ENCODE results near the gene MAK.
A peak's percentile ranks its signal among the peaks of the same experiment; 100 is the strongest.

Gene MAK

GRCh38 chr6:10849901-10850300 lies 11.6 kb upstream of the MAK start:
- peaks cover 5% of the 10 kb centered on the region for H3K9me3 ChIP-seq (ENCODE audit: control insufficient read depth, low read length)

DNA sequence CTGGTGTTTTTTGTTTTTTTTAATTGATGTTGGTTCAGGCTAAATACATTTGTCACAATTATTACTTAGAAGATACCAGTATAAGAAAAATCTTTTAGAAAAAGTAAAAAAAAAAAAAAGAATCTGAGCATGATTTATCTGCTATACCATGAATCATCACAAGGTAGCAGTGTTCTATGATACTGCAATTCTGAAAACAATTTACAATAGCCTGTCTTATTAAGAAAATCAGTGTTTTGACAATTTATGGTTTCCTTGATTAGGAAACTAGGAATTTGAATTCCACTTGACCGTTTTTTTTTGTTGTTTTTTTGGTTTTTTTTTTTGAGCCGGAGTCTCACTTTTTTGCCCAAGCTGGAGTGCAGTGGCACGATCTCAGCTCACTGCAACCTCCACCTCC lies 9.3 kb upstream of the MAK start:
- Histone ChIP-seq H3K14ac (ENCODE audit: low read length in 2 of 2) (no peak overlapping the region), H4K8ac (ENCODE audit: low read length) (no peak overlapping the region), H3K9me3 (ENCODE audit: control insufficient read depth, low read length) (no peaks in the 10 kb centered on the region), H3K23ac (ENCODE audit: low read length in 2 of 2) (no peak overlapping the region), H3K4me3 (ENCODE audit: insufficient read depth in 1 of 2, low read depth in 1 of 2, low read length in 2 of 2) (no peak overlapping the region), H2BK120ac (ENCODE audit: low read depth, low read length) (no peak overlapping the region), H3K27ac (ENCODE audit: low read length, poor library complexity, severe bottlenecking) (no peak overlapping the region), H3K4ac (ENCODE audit: low read depth in 1 of 2, low read length in 2 of 2) (no peak overlapping the region), H2AFZ (ENCODE audit: low read depth, low read length) (no peak overlapping the region), H3K27me3 (ENCODE audit: control insufficient read depth in 1 of 2, insufficient read depth in 1 of 2, low read length in 2 of 2) (peaks cover 0 to 4% of the 10 kb centered on the region in 2 experiments), H3K18ac (ENCODE audit: low read depth in 1 of 2, low read length in 2 of 2) (no peak overlapping the region), H2AK5ac (ENCODE audit: low read length, severe bottlenecking) (no peak overlapping the region), H3K4me2 (ENCODE audit: low read length, poor library complexity, severe bottlenecking) (no peak overlapping the region), H3K9ac (ENCODE audit: low read length) (no peak overlapping the region), H2BK12ac (ENCODE audit: low read length in 2 of 2) (no peak overlapping the region), H3K79me1 (replicated peaks; ENCODE audit: low read length, poor library complexity, severe bottlenecking) (no peaks in the 10 kb centered on the region), H3K4me1 (ENCODE audit: control insufficient read depth, insufficient read depth, low read depth, low read length) (no peaks in the 10 kb centered on the region), H4K91ac (ENCODE audit: low read length) (no peak overlapping the region), H2BK5ac (ENCODE audit: low read depth, low read length, poor library complexity, severe bottlenecking) (no peak overlapping the region), H2BK15ac (ENCODE audit: low read depth, poor library complexity, severe bottlenecking) (no peak overlapping the region), H3K36me3 (ENCODE audit: control insufficient read depth in 1 of 2, insufficient read depth in 2 of 2, low read depth in 1 of 2, low read length in 2 of 2) (no peaks in the 10 kb centered on the region)
- 93% methylated on average over 3 of the region's 3 CpGs for WGBS
- DNase-seq = no peak

More at GRCh38 chr6:10849901-10850300, 11.6 kb upstream of the MAK start:
- no peaks in the 10 kb centered on the region for H3K4me1 ChIP-seq (ENCODE audit: control insufficient read depth, insufficient read depth, low read depth, low read length)
- H3K36me3 ChIP-seq (ENCODE audit: control insufficient read depth in 1 of 2, insufficient read depth in 2 of 2, low read depth in 1 of 2, low read length in 2 of 2) = no peaks in the 10 kb centered on the region
- DNase-seq = no peak
- H2AFZ ChIP-seq (ENCODE audit: low read depth, low read length) = no peak overlapping the region
- no peak overlapping the region for H3K4me3 ChIP-seq (ENCODE audit: insufficient read depth in 1 of 2, low read depth in 1 of 2, low read length in 2 of 2)
- H3K23ac ChIP-seq (ENCODE audit: low read length in 2 of 2) = no peak overlapping the region
- H2AK5ac ChIP-seq (ENCODE audit: low read length, severe bottlenecking) = no peak overlapping the region
- H3K9ac ChIP-seq (ENCODE audit: low read length) = no peak overlapping the region
- H2BK15ac ChIP-seq (ENCODE audit: low read depth, poor library complexity, severe bottlenecking) = no peak overlapping the region
- no peak overlapping the region for H4K91ac ChIP-seq (ENCODE audit: low read length)
- H3K27me3 ChIP-seq (ENCODE audit: control insufficient read depth in 1 of 2, insufficient read depth in 1 of 2, low read length in 2 of 2) = peaks cover 0 to 4% of the 10 kb centered on the region in 2 experiments
- no peak overlapping the region for H3K18ac ChIP-seq (ENCODE audit: low read depth in 1 of 2, low read length in 2 of 2)
- no peak overlapping the region for H4K8ac ChIP-seq (ENCODE audit: low read length)
- H3K79me1 ChIP-seq (replicated peaks; ENCODE audit: low read length, poor library complexity, severe bottlenecking) = no peaks in the 10 kb centered on the region
- no peak overlapping the region for H3K27ac ChIP-seq (ENCODE audit: low read length, poor library complexity, severe bottlenecking)
- H2BK120ac ChIP-seq (ENCODE audit: low read depth, low read length) = no peak overlapping the region
- no peak overlapping the region for H2BK5ac ChIP-seq (ENCODE audit: low read depth, low read length, poor library complexity, severe bottlenecking)
- H3K4ac ChIP-seq (ENCODE audit: low read depth in 1 of 2, low read length in 2 of 2) = no peak overlapping the region
- 89% methylated on average over 2 of the region's 4 CpGs for WGBS
- no peak overlapping the region for H3K4me2 ChIP-seq (ENCODE audit: low read length, poor library complexity, severe bottlenecking)
- no peak overlapping the region for H3K14ac ChIP-seq (ENCODE audit: low read length in 2 of 2)
- H2BK12ac ChIP-seq (ENCODE audit: low read length in 2 of 2) = no peak overlapping the region

GRCh38 chr6:10843554-10843953 lies 5.2 kb upstream of the MAK start:
- no peaks in the 10 kb centered on the region for H3K4me1 ChIP-seq (ENCODE audit: control insufficient read depth, insufficient read depth, low read depth, low read length)
- no peak overlapping the region for H2BK15ac ChIP-seq (ENCODE audit: low read depth, poor library complexity, severe bottlenecking)
- H4K91ac ChIP-seq (ENCODE audit: low read length) = no peak overlapping the region
- H3K27ac ChIP-seq (ENCODE audit: low read length, poor library complexity, severe bottlenecking) = no peak overlapping the region
- H2BK5ac ChIP-seq (ENCODE audit: low read depth, low read length, poor library complexity, severe bottlenecking) = no peak overlapping the region
- no peaks in the 10 kb centered on the region for H3K36me3 ChIP-seq (ENCODE audit: control insufficient read depth in 1 of 2, insufficient read depth in 2 of 2, low read depth in 1 of 2, low read length in 2 of 2)
- H3K18ac ChIP-seq (ENCODE audit: low read depth in 1 of 2, low read length in 2 of 2) = no peak overlapping the region
- H3K4me2 ChIP-seq (ENCODE audit: low read length, poor library complexity, severe bottlenecking) = no peak overlapping the region
- no peak overlapping the region for H2AFZ ChIP-seq (ENCODE audit: low read depth, low read length)
- H3K4me3 ChIP-seq (ENCODE audit: insufficient read depth in 1 of 2, low read depth in 1 of 2, low read length in 2 of 2) = no peak overlapping the region
- H3K23ac ChIP-seq (ENCODE audit: low read length in 2 of 2) = no peak overlapping the region
- DNase-seq = no peak
- no peak overlapping the region for H4K8ac ChIP-seq (ENCODE audit: low read length)
- no peak overlapping the region for H2BK120ac ChIP-seq (ENCODE audit: low read depth, low read length)
- H3K79me1 ChIP-seq (replicated peaks; ENCODE audit: low read length, poor library complexity, severe bottlenecking) = no peaks in the 10 kb centered on the region
- no peak overlapping the region for H2AK5ac ChIP-seq (ENCODE audit: low read length, severe bottlenecking)
- no peak overlapping the region for H3K4ac ChIP-seq (ENCODE audit: low read depth in 1 of 2, low read length in 2 of 2)
- H3K14ac ChIP-seq (ENCODE audit: low read length in 2 of 2) = no peak overlapping the region
- H3K9ac ChIP-seq (ENCODE audit: low read length) = no peak overlapping the region
- no peak overlapping the region for H2BK12ac ChIP-seq (ENCODE audit: low read length in 2 of 2)
- no peaks in the 10 kb centered on the region for H3K9me3 ChIP-seq (ENCODE audit: control insufficient read depth, low read length)
- H3K27me3 ChIP-seq (ENCODE audit: control insufficient read depth in 1 of 2, insufficient read depth in 1 of 2, low read length in 2 of 2) = peaks cover 9 to 12% of the 10 kb centered on the region in 2 experiments

DNA sequence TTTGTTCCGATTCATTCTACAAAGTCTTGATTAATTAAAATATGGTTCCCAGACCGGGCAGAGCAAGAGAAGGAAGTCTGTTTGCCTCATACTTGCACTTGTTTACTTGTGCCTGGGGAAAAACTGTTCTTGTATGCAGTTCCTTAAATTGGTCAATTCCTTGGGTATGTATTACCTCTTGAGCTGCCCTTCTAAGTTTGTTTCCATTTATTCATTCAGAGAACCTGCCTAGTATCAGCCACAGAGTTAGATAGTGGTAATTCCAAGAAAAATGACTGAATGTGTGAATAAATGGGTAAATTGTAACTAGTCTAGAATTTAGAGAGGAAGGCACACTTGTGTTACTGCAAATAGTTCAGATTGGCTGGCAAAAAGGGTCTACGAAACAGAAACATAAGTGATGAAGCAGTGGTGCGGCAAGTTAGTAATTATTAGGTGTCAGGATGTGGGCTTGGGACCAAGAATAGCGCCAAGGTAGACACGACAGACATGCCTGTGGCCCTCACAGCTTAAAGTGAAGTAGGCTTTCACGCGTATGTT lies 525 bp upstream of the MAK start:
- Histone ChIP-seq H3K9ac (ENCODE audit: low read length) (peak overlapping the region; percentile 90), H3K4me2 (ENCODE audit: low read length, poor library complexity, severe bottlenecking) (peak overlapping the region; percentile 99), H3K14ac (ENCODE audit: low read length in 2 of 2) (no peak overlapping the region), H2BK120ac (ENCODE audit: low read depth, low read length) (no peak overlapping the region), H2BK12ac (ENCODE audit: low read length in 2 of 2) (no peak overlapping the region), H2AFZ (ENCODE audit: low read depth, low read length) (no peak overlapping the region), H3K4me1 (ENCODE audit: control insufficient read depth, insufficient read depth, low read depth, low read length) (peaks cover 7% of the 10 kb centered on the region), H3K36me3 (ENCODE audit: control insufficient read depth in 1 of 2, insufficient read depth in 2 of 2, low read depth in 1 of 2, low read length in 2 of 2) (no peaks in the 10 kb centered on the region), H2BK5ac (ENCODE audit: low read depth, low read length, poor library complexity, severe bottlenecking) (no peak overlapping the region), H3K27me3 (ENCODE audit: control insufficient read depth in 1 of 2, insufficient read depth in 1 of 2, low read length in 2 of 2) (peaks cover 20 to 23% of the 10 kb centered on the region in 2 experiments), H3K4ac (ENCODE audit: low read depth in 1 of 2, low read length in 2 of 2) (no peak overlapping the region), H2AK5ac (ENCODE audit: low read length, severe bottlenecking) (no peak overlapping the region), H2BK15ac (ENCODE audit: low read depth, poor library complexity, severe bottlenecking) (no peak overlapping the region), H3K9me3 (ENCODE audit: control insufficient read depth, low read length) (no peaks in the 10 kb centered on the region), H4K8ac (ENCODE audit: low read length) (peak overlapping the region; percentile 23), H3K23ac (ENCODE audit: low read length in 2 of 2) (no peak overlapping the region), H3K27ac (ENCODE audit: low read length, poor library complexity, severe bottlenecking) (no peak overlapping the region), H3K79me1 (replicated peaks; ENCODE audit: low read length, poor library complexity, severe bottlenecking) (no peaks in the 10 kb centered on the region), H3K18ac (ENCODE audit: low read depth in 1 of 2, low read length in 2 of 2) (no peak overlapping the region), H3K4me3 (ENCODE audit: insufficient read depth in 1 of 2, low read depth in 1 of 2, low read length in 2 of 2) (peak overlapping the region in 1 of 2 experiments; percentile 88), H4K91ac (ENCODE audit: low read length) (no peak overlapping the region)
- no peak for DNase-seq
- 67% methylated on average over 7 of the region's 8 CpGs for WGBS

Data from mesenchymal stem cell (in vitro differentiated cells and primary cell).